Measurements from ENCODE around the gene ANO1. TPM values are rescaled to one million over a fixed set of nuclear protein-coding genes. Genes with fewer than 3 reads are reported as not detected.

Gene ANO1
- total RNA-seq, 6 experiments from 2014 or later, result not detected

- Mint-ChIP-seq H3K27ac (no peak overlapping the region), H3K4me1 (ENCODE audit: low read depth) (no peaks in the 10 kb centered on the region), H3K9me3 (no peaks in the 10 kb centered on the region), H3K27me3 (ENCODE audit: insufficient read depth) (peaks cover 70% of the 10 kb centered on the region), H3K4me3 (no peak overlapping the region), H3K36me3 (ENCODE audit: low read depth) (no peaks in the 10 kb centered on the region)
- DNase-seq, result no peak
- TF ChIP-seq CTCF (IDR thresholded peaks at IDR 0.05), result no peak
Measured at GRCh38 chr11:70068950-70069349, 9.2 kb upstream of the ANO1 start.

- DNase-seq, result no peak
- Mint-ChIP-seq H3K27ac (no peak overlapping the region), H3K4me3 (no peak overlapping the region), H3K27me3 (ENCODE audit: insufficient read depth) (peaks cover 74% of the 10 kb centered on the region), H3K4me1 (ENCODE audit: low read depth) (no peaks in the 10 kb centered on the region), H3K36me3 (ENCODE audit: low read depth) (no peaks in the 10 kb centered on the region), H3K9me3 (no peaks in the 10 kb centered on the region)
- TF ChIP-seq CTCF (IDR thresholded peaks at IDR 0.05), result no peak
Measured at GRCh38 chr11:70070706-70071105, 7.4 kb upstream of the ANO1 start.

- Mint-ChIP-seq H3K27me3 (ENCODE audit: insufficient read depth) (peaks cover 75% of the 10 kb centered on the region), H3K36me3 (ENCODE audit: low read depth) (no peaks in the 10 kb centered on the region), H3K9me3 (no peaks in the 10 kb centered on the region), H3K4me3 (no peak overlapping the region), H3K27ac (no peak overlapping the region), H3K4me1 (ENCODE audit: low read depth) (no peaks in the 10 kb centered on the region)
- TF ChIP-seq CTCF (IDR thresholded peaks at IDR 0.05), result no peak
- no peak for DNase-seq
Measured at GRCh38 chr11:70071996-70072395, 6.1 kb upstream of the ANO1 start.

GRCh38 chr11:70072461-70072860 is 5.7 kb upstream of the ANO1 start:
- Mint-ChIP-seq H3K27me3 (ENCODE audit: insufficient read depth) (peaks cover 80% of the 10 kb centered on the region), H3K36me3 (ENCODE audit: low read depth) (no peaks in the 10 kb centered on the region), H3K9me3 (no peaks in the 10 kb centered on the region), H3K27ac (no peak overlapping the region), H3K4me1 (ENCODE audit: low read depth) (no peaks in the 10 kb centered on the region), H3K4me3 (no peak overlapping the region)
- no peak for DNase-seq
- no peak for TF ChIP-seq CTCF (IDR thresholded peaks at IDR 0.05)

GRCh38 chr11:70072861-70073755 is 5.0 kb upstream of the ANO1 start:
- no peaks in the 10 kb centered on the region for H3K4me1 Mint-ChIP-seq (ENCODE audit: low read depth)
- no peak for DNase-seq
- H3K27me3 Mint-ChIP-seq (ENCODE audit: insufficient read depth), result peaks cover 80% of the 10 kb centered on the region
- no peak overlapping the region for H3K27ac Mint-ChIP-seq
- H3K9me3 Mint-ChIP-seq, result no peaks in the 10 kb centered on the region
- no peak for TF ChIP-seq CTCF (IDR thresholded peaks at IDR 0.05)
- no peaks in the 10 kb centered on the region for H3K36me3 Mint-ChIP-seq (ENCODE audit: low read depth)
- no peak overlapping the region for H3K4me3 Mint-ChIP-seq

Measured in HFFc6 (cell line).